Measurements from ENCODE around the gene CARS1.

CARS1 gene

GRCh38 chr11:3037040-3037944, 19.9 kb downstream of the CARS1 start:
- DNase-seq, result peak; percentile 45 to 46

GRCh38 chr11:3036419-3036818, 20.8 kb downstream of the CARS1 start:
- DNase-seq, result no peak

GRCh38 chr11:3035333-3035732, 21.9 kb downstream of the CARS1 start:
- DNase-seq, result no peak

- DNase-seq, result no peak
Measured at GRCh38 chr11:3030289-3031070, 26.7 kb downstream of the CARS1 start.

GRCh38 chr11:3028813-3029212, 28.4 kb downstream of the CARS1 start:
- DNase-seq, result no peak

GRCh38 chr11:3026803-3027202, 30.4 kb downstream of the CARS1 start:
- no peak for DNase-seq

GRCh38 chr11:3022982-3023381, 34.2 kb downstream of the CARS1 start:
- DNase-seq, result no peak

- DNase-seq, result peak in 1 of 2 donors; percentile 22
Measured at GRCh38 chr11:3022300-3022967, 34.8 kb downstream of the CARS1 start.

- peak; percentile 23 to 55 for DNase-seq
Measured at GRCh38 chr11:3021125-3021524, 36.1 kb downstream of the CARS1 start.

- DNase-seq, result no peak
Measured at GRCh38 chr11:3020011-3020410, 37.2 kb downstream of the CARS1 start.

- DNase-seq, result no peak
Measured at GRCh38 chr11:3018596-3018995, 38.6 kb downstream of the CARS1 start.

- no peak for DNase-seq
Measured at GRCh38 chr11:3016861-3017260, 40.4 kb downstream of the CARS1 start.

- no peak for DNase-seq
Measured at GRCh38 chr11:3015796-3016195, 41.4 kb downstream of the CARS1 start.

- DNase-seq, result no peak
Measured at GRCh38 chr11:3014943-3015342, 42.3 kb downstream of the CARS1 start.

GRCh38 chr11:3014057-3014938, 42.9 kb downstream of the CARS1 start:
- DNase-seq, result peak; percentile 70 to 75

GRCh38 chr11:3011891-3012885, 45.0 kb downstream of the CARS1 start:
- DNase-seq, result no peak

- DNase-seq, result no peak
Measured at GRCh38 chr11:3010521-3011275, 46.5 kb downstream of the CARS1 start.

- DNase-seq, result no peak
Measured at GRCh38 chr11:3010004-3010403, 47.2 kb downstream of the CARS1 start.

GRCh38 chr11:3009481-3009880, 47.7 kb downstream of the CARS1 start:
- DNase-seq, result no peak

GRCh38 chr11:3008746-3009336, 48.4 kb downstream of the CARS1 start:
- no peak for DNase-seq
